Peyer's patch (tissue), 4 donors: ENCODE results near the gene MMAB.

Experiments
- CTCF ChIP-seq, 6 experiments: fragments of 450-650 bp in 4 of 6; fragments of 200-600 bp in 2 of 6; sonication (generic) in 1 of 6; IDR thresholded peaks; one replicate each; pipeline ENCODE4 v1.5.1; 2017 to 2019; ENCODE audit warnings: antibody characterized with exemption in 6 of 6, mild to moderate bottlenecking in 3 of 6, moderate library complexity in 1 of 6
- POLR2A ChIP-seq, 2 donors: fragments of 450-650 bp; IDR thresholded peaks; one replicate each; pipeline ENCODE4 v1.5.1; 2017; ENCODE audit warnings: antibody characterized with exemption in 2 of 2, mild to moderate bottlenecking in 2 of 2, moderate library complexity in 2 of 2

GRCh38 chr12:109608793-109609192 lies 35.5 kb upstream of the MMAB start:
- TF ChIP-seq CTCF (IDR thresholded peaks at IDR 0.05) (no peak), POLR2A (IDR thresholded peaks at IDR 0.05) (no peak)
